ENCODE measurements around the gene TMEM134. TPM values are rescaled to one million over a fixed set of nuclear protein-coding genes. Genes with fewer than 3 reads are reported as not detected.

TMEM134 gene
- total and polyA plus RNA-seq, 9 of the 15 experiments (the other 6 are each of a cell fraction or from before 2014, with no cell fraction given): 0.63 to 48.4 (median 10.7) TPM

DNA sequence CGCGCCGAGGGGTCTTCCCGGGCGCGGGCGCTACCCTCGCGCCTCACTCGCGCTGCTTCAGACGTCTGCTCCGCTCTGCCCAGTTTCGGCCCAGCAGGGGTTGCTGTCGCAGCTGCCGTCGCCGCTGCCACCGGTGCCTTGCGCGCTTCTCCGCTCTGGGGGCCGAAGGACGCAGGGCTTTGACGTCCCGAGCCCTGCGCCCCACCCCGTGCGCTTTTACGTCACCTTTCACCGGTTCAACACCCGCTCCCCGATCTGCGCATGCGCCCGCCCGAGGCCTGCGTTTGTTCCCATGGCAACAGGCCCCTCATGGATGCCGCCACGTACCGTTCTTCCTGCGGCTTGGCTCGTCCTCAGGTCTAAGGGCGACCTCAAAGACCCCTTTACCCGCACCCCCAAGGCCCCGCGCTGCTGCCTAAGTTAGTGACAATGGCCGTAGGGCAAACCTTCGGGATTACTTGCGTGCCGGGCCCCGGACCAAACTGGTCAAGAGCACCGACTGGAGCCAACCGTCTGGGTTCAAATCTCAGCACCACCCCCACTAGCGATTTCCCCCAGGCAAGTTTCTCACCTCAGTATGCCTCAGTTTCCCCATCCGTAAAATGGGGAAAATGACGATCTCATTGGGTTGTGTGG is 39.6 kb upstream of the TMEM134 start (continued):
- no peak for TF ChIP-seq GABPB2 (CRISPR knock-in tag; conservative IDR thresholded peaks at IDR 0.05)
- no peak for TF ChIP-seq ZKSCAN3 (CRISPR knock-in tag; IDR thresholded peaks at IDR 0.05)
- TF ChIP-seq ZFP36 (IDR thresholded peaks at IDR 0.05; ENCODE audit: low read depth, low read length, partially characterized antibody): no peak
- TF ChIP-seq, protein P1, sequence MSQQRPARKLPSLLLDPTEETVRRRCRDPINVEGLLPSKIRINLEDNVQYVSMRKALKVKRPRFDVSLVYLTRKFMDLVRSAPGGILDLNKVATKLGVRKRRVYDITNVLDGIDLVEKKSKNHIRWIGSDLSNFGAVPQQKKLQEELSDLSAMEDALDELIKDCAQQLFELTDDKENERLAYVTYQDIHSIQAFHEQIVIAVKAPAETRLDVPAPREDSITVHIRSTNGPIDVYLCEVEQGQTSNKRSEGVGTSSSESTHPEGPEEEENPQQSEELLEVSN (IDR thresholded peaks at IDR 0.05; ENCODE audit: borderline replicate concordance in 1 of 2, extremely low read depth in 1 of 2, insufficient read depth in 1 of 2, insufficient read length in 1 of 2, low read depth in 1 of 2, low read length in 1 of 2, poor library complexity in 1 of 2, severe bottlenecking in 1 of 2): no peak
- TF ChIP-seq NCOA4 (IDR thresholded peaks at IDR 0.05; ENCODE audit: partially characterized antibody): no peak
- peak; percentile 96 for TF ChIP-seq RBM22 (IDR thresholded peaks at IDR 0.05; ENCODE audit: low read depth, low read length, poor library complexity, severe bottlenecking)
- no peak for TF ChIP-seq ZNF717 (CRISPR knock-in tag; IDR thresholded peaks at IDR 0.05)
- no peak for TF ChIP-seq ZNF239 (CRISPR knock-in tag; IDR thresholded peaks at IDR 0.05)
- TF ChIP-seq TAF15 (IDR thresholded peaks at IDR 0.05; ENCODE audit: low read depth, low read length): no peak
- no peak for TF ChIP-seq CHCHD3 (CRISPR knock-in tag; IDR thresholded peaks at IDR 0.05)
- TF ChIP-seq, protein P2, sequence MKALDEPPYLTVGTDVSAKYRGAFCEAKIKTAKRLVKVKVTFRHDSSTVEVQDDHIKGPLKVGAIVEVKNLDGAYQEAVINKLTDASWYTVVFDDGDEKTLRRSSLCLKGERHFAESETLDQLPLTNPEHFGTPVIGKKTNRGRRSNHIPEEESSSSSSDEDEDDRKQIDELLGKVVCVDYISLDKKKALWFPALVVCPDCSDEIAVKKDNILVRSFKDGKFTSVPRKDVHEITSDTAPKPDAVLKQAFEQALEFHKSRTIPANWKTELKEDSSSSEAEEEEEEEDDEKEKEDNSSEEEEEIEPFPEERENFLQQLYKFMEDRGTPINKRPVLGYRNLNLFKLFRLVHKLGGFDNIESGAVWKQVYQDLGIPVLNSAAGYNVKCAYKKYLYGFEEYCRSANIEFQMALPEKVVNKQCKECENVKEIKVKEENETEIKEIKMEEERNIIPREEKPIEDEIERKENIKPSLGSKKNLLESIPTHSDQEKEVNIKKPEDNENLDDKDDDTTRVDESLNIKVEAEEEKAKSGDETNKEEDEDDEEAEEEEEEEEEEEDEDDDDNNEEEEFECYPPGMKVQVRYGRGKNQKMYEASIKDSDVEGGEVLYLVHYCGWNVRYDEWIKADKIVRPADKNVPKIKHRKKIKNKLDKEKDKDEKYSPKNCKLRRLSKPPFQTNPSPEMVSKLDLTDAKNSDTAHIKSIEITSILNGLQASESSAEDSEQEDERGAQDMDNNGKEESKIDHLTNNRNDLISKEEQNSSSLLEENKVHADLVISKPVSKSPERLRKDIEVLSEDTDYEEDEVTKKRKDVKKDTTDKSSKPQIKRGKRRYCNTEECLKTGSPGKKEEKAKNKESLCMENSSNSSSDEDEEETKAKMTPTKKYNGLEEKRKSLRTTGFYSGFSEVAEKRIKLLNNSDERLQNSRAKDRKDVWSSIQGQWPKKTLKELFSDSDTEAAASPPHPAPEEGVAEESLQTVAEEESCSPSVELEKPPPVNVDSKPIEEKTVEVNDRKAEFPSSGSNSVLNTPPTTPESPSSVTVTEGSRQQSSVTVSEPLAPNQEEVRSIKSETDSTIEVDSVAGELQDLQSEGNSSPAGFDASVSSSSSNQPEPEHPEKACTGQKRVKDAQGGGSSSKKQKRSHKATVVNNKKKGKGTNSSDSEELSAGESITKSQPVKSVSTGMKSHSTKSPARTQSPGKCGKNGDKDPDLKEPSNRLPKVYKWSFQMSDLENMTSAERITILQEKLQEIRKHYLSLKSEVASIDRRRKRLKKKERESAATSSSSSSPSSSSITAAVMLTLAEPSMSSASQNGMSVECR (CRISPR knock-in tag; IDR thresholded peaks at IDR 0.05): peak; percentile 60
- TF ChIP-seq ZC3H8 (IDR thresholded peaks at IDR 0.05): no peak
- TF ChIP-seq, protein P3, sequence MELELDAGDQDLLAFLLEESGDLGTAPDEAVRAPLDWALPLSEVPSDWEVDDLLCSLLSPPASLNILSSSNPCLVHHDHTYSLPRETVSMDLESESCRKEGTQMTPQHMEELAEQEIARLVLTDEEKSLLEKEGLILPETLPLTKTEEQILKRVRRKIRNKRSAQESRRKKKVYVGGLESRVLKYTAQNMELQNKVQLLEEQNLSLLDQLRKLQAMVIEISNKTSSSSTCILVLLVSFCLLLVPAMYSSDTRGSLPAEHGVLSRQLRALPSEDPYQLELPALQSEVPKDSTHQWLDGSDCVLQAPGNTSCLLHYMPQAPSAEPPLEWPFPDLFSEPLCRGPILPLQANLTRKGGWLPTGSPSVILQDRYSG (tag; conservative IDR thresholded peaks at IDR 0.05; ENCODE audit: low read depth): no peak
- no peak for TF ChIP-seq ZNF79 (CRISPR knock-in tag; IDR thresholded peaks at IDR 0.05; ENCODE audit: low read depth)
- no peak for TF ChIP-seq DMBX1 (CRISPR knock-in tag; IDR thresholded peaks at IDR 0.05; ENCODE audit: borderline replicate concordance)
- no peak for TF ChIP-seq ZFP1 (CRISPR knock-in tag; IDR thresholded peaks at IDR 0.05)
- no peak for TF ChIP-seq ZNF696 (CRISPR knock-in tag; conservative IDR thresholded peaks at IDR 0.05)
- TF ChIP-seq ZNF695 (CRISPR knock-in tag; IDR thresholded peaks at IDR 0.05): no peak
- TF ChIP-seq, protein P4, sequence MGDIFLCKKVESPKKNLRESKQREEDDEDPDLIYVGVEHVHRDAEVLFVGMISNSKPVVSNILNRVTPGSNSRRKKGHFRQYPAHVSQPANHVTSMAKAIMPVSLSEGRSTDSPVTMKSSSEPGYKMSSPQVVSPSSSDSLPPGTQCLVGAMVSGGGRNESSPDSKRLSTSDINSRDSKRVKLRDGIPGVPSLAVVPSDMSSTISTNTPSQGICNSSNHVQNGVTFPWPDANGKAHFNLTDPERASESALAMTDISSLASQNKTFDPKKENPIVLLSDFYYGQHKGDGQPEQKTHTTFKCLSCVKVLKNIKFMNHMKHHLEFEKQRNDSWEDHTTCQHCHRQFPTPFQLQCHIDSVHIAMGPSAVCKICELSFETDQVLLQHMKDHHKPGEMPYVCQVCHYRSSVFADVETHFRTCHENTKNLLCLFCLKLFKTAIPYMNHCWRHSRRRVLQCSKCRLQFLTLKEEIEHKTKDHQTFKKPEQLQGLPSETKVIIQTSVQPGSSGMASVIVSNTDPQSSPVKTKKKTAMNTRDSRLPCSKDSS (IDR thresholded peaks at IDR 0.05; ENCODE audit: low read depth, partially characterized antibody): no peak
- 0 out of 2 replicates have a peak, but pooled peaks have one; percentile 13 for TF ChIP-seq XRCC5 (IDR thresholded peaks at IDR 0.05; ENCODE audit: low read depth, low read length)
- TF ChIP-seq CHD2 (IDR thresholded peaks at IDR 0.05; ENCODE audit: low read depth, low read length): no peak

All from K562 (cell line).